Natural killer cell (primary cell): ENCODE data around the gene ZDHHC9. TPM values are rescaled to one million over a fixed set of nuclear protein-coding genes. Genes with fewer than 3 reads are reported as not detected.

ENCODE experiments used
- ATAC-seq, 3 donors: fragments of 150-1000 bp in 2 of 3; fragments of 200-7000 bp in 1 of 3; cut with Tn5 transposase; 1 replicate in 1 of 3; 2 replicates in 2 of 3; pipeline ENCODE4 v1.10.0; 2021; ENCODE audit warnings: mild to moderate bottlenecking in 2 of 3, moderate library complexity in 2 of 3
- DNase-seq, 2 donors: peaks; one replicate each; pipeline versions ENCODE4 v3.0.0 to v3.0.0-alpha.2; 2013 to 2021; ENCODE audit warnings: mixed read lengths in 1 of 2
- H3K27ac ChIP-seq: one replicate; pipeline ENCODE4 v1.5.1; 2013; ENCODE audit warnings: mild to moderate bottlenecking, low read length
- H3K27me3 ChIP-seq: one replicate; pipeline ENCODE4 v1.6.1; 2013; ENCODE audit warnings: low read length; ENCODE audit not compliant: control insufficient read depth, insufficient read depth
- H3K36me3 ChIP-seq: one replicate; pipeline ENCODE4 v1.6.1; 2013; ENCODE audit warnings: low read length; ENCODE audit not compliant: control insufficient read depth, insufficient read depth
- H3K4me1 ChIP-seq: one replicate; pipeline ENCODE4 v1.6.1; 2013; ENCODE audit warnings: low read length; ENCODE audit not compliant: control insufficient read depth, insufficient read depth
- H3K4me3 ChIP-seq: one replicate; pipeline ENCODE4 v1.5.1; 2013; ENCODE audit warnings: low read length
- H3K9me3 ChIP-seq: one replicate; pipeline ENCODE4 v1.6.1; 2013; ENCODE audit warnings: low read length; ENCODE audit not compliant: control insufficient read depth, insufficient read depth
- H3K27ac Mint-ChIP-seq, 2 donors: one replicate each; pipeline ENCODE4 v1.8.0; 2022; ENCODE audit warnings: mild to moderate bottlenecking in 2 of 2, mixed read lengths in 2 of 2, moderate library complexity in 1 of 2
- H3K27me3 Mint-ChIP-seq, 2 donors: one replicate each; pipeline ENCODE4 v1.8.0; 2022; ENCODE audit warnings: low read depth in 2 of 2, mixed read lengths in 2 of 2
- H3K36me3 Mint-ChIP-seq: one replicate; pipeline ENCODE4 v1.8.0; 2022; ENCODE audit warnings: mixed read lengths
- H3K4me1 Mint-ChIP-seq, 2 donors: one replicate each; pipeline ENCODE4 v1.8.0; 2022; ENCODE audit warnings: mixed read lengths in 2 of 2
- H3K4me3 Mint-ChIP-seq: one replicate; pipeline ENCODE4 v1.8.0; 2022; ENCODE audit warnings: mild to moderate bottlenecking, moderate library complexity, mixed read lengths
- H3K9me3 Mint-ChIP-seq, 2 donors: one replicate each; pipeline ENCODE4 v1.8.0; 2022; ENCODE audit warnings: mixed read lengths in 2 of 2
- CTCF ChIP-seq: fragments of 200-600 bp; IDR thresholded peaks from one replicate; pipeline ENCODE4 v1.8.0; 2022; ENCODE audit warnings: antibody characterized with exemption
- WGBS: methylation state at CpG from one replicate; pipeline ENCODE4 v1.1.7; 2013; ENCODE audit warnings: missing lambda C conversion rate; ENCODE audit not compliant: insufficient coverage; 5-methylcytosine and 5-hydroxymethylcytosine counted together
- intact Hi-C: fragments of 100-400 bp; cut with micrococcal nuclease; formaldehyde crosslinking; loops from one replicate; pipeline ENCODE4 v1.14.2; 2022
- total RNA-seq, 4 donors: library from RNA; stranded (reverse); fragments of 120-200 nt in 1 of 4; gene quantifications; one replicate each; pipeline versions ENCODE4 v1.2.3 to v1.2.4, GENCODE V29; 2013 to 2022

ZDHHC9 gene
- total RNA-seq, 3 donors from 2014 or later (not counting 1 experiment from before 2014, with no cell fraction given), result 1.0 to 3.0 (median 2.1) TPM

DNA sequence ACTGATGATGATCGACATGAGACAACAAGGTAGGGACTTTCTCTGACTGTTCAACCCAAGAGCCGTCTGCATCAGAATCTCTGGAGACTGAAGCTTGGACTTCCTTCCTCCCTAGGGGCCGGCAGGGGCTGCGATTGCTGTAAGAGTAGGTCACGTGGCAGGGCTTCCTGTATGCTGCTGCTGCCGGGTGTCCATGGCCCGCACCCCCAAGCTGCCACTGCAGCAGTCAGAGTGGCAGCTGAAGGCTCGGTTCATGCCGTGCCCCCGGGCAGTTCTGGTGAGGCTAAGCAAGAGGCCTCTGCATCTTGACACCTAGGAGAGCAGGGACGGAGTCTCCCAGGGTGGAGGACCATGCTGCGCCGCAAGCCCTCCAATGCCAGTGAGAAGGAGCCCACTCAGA is 63.9 kb downstream of the ZDHHC9 start, which contains the start of gene SASH3:
SASH3 (plus strand) TSS at position 203 of the 400 bp plus-strand sequence; CDS start at position 352, 149 bp downstream.
- Histone ChIP-seq H3K4me3 (peak within 1 kb of the TSS; percentile 92), H3K9me3 (no peaks in the 10 kb centered on the region), H3K27ac (peak within 1 kb of the TSS; percentile 99), H3K36me3 (peaks cover 33% of the 10 kb centered on the region), H3K27me3 (no peaks in the 10 kb centered on the region), H3K4me1 (peaks cover 80% of the 10 kb centered on the region)
- H3K4me1 Mint-ChIP-seq, result peaks cover 59 to 65% of the 10 kb centered on the region in 2 donors
- no peaks in the 10 kb centered on the region for H3K9me3 Mint-ChIP-seq
- no peaks in the 10 kb centered on the region for H3K27me3 Mint-ChIP-seq
- 0% methylated on average over 13 of the region's 13 CpGs for whole genome bisulfite sequencing
- H3K27ac Mint-ChIP-seq, result peak within 1 kb of the TSS; percentile 86 to 98
- TF ChIP-seq CTCF, result no peak
- peak within 1 kb of the TSS; percentile 67 for H3K4me3 Mint-ChIP-seq
- ATAC-seq, result peak; percentile 25 to 66 (median 46)
- DNase-seq, result peak; percentile 62 to 81
- intact Hi-C loops, result loop anchor here (2.0 to 5.0 kb wide), 3 partner anchors 21 to 388 kb away; partner anchors contain the start of gene AIFM1
- H3K36me3 Mint-ChIP-seq, result peaks cover 9% of the 10 kb centered on the region

- intact Hi-C loops, result no loop called here
- DNase-seq (no peak), ATAC-seq (no peak)
- 47% methylated on average over 7 of the region's 7 CpGs for WGBS
- peaks cover 58 to 64% of the 10 kb centered on the region in 2 donors for H3K4me1 Mint-ChIP-seq
- H3K4me3 Mint-ChIP-seq, result peak overlapping the region; percentile 67
- H3K4me3 ChIP-seq, result peak overlapping the region; percentile 92
- H3K36me3 ChIP-seq, result peaks cover 27% of the 10 kb centered on the region
- no peaks in the 10 kb centered on the region for H3K9me3 Mint-ChIP-seq
- H3K9me3 ChIP-seq, result no peaks in the 10 kb centered on the region
- H3K27ac ChIP-seq, result peak overlapping the region; percentile 99
- no peak for TF ChIP-seq CTCF
- H3K27me3 ChIP-seq, result no peaks in the 10 kb centered on the region
- H3K27ac Mint-ChIP-seq, result peak overlapping the region; percentile 86 to 98
- no peaks in the 10 kb centered on the region for H3K27me3 Mint-ChIP-seq
- H3K36me3 Mint-ChIP-seq, result peaks cover 9% of the 10 kb centered on the region
- H3K4me1 ChIP-seq, result peaks cover 81% of the 10 kb centered on the region
Observed at GRCh38 chrX:129779086-129779672, 64.5 kb downstream of the ZDHHC9 start.

DNA sequence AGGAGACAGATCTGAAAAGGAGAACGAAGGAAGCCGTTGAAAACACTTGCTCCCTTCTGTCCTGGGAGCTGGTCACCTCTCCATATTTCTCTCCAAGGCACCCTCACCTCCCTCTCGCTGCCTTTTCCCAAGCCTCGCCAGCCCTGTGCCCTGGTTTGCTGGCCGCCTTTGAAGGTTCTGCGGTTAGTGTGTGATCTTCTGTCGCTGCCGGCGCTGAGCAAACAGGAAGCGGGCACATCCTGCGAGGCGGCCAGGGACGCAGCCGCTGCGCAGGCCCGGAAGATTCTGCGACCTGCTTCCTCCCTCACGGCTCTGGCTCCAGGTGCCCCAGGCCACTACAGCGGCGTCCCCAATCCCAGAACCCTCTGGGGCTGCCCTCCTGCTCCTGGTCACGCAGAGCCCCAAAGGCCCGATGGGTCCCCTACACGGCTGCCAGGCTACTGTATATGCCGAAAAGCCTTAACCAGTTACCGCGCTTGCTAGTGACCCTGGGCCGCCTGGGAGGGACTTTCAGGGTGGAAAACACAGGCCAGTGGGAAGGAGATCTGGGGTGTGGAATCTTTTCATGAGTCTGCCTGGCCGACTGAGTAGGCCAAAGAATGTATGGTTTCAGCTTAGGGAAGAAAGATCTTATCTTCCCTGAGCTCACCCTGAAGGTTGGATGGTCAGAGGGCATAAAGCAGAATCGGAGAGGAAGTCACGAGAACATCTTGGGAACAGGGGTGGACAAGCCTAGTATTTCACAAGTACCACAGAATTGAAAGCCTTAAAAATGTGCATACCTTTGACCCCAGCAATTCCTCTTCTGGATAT is 66.3 kb downstream of the ZDHHC9 start:
- Histone ChIP-seq H3K36me3 (peaks cover 10% of the 10 kb centered on the region), H3K9me3 (no peaks in the 10 kb centered on the region), H3K27ac (peak overlapping the region; percentile 99), H3K4me1 (peaks cover 81% of the 10 kb centered on the region), H3K4me3 (peak overlapping the region; percentile 39), H3K27me3 (no peaks in the 10 kb centered on the region)
- ATAC-seq (peak; percentile 13 to 36 (median 34)), DNase-seq (peak; percentile 65 to 89)
- WGBS, result 5% methylated on average over 29 of the region's 30 CpGs
- Mint-ChIP-seq H3K27ac (peak overlapping the region; percentile 86 to 98), H3K4me1 (peaks cover 57 to 60% of the 10 kb centered on the region in 2 donors), H3K9me3 (no peaks in the 10 kb centered on the region), H3K36me3 (no peaks in the 10 kb centered on the region), H3K4me3 (peak overlapping the region; percentile 67), H3K27me3 (no peaks in the 10 kb centered on the region)
- intact Hi-C loops, result no loop called here
- TF ChIP-seq CTCF, result no peak
